Gastroesophageal sphincter (tissue), 4 donors: ENCODE data around the gene SUN2. TPM values are rescaled to one million over a fixed set of nuclear protein-coding genes. Genes with fewer than 3 reads are reported as not detected.

Source experiments
- small RNA-seq, 4 donors: library from RNA; depleted of rRNA; stranded (forward); fragments of <200 nt; gene quantifications; one replicate each; pipeline ENCODE3, GENCODE V24; 2016
- total RNA-seq, 4 donors: library from RNA; depleted of rRNA; stranded (reverse); fragments of >200 nt; gene quantifications; one replicate each; pipeline ENCODE4 v1.1.0, GENCODE V29; 2016

The SUN2 gene
- total RNA-seq, 4 donors from 2014 or later = 339 to 594 (median 409) TPM

Small RNA genes lying within 50 kb of the gene (small RNA-seq; reads per million reads assigned to genes)
- gene AL021707.8 = 0 reads per million in 4 donors

Other genes with a start within 250 kb of the SUN2 start
- 100 to 1,000 TPM; 323 to 610 (median 490) TPM for gene DDX17, start 249.7 kb downstream of the SUN2 start, total RNA-seq
- 1 to 10 TPM; 1.7 to 5.0 (median 2.2) TPM for gene DMC1, start 185.8 kb downstream of the SUN2 start, total RNA-seq
- 1 to 10 TPM in 1 of 4 donors, under 1 TPM in 3; 0.07 to 1.2 (median 0.60) TPM for gene FAM227A, start 99.6 kb downstream of the SUN2 start, total RNA-seq
- gene CBY1, start 99.4 kb downstream of the SUN2 start, total RNA-seq = 10 to 100 TPM; 21.0 to 46.6 (median 31.7) TPM
- gene TOMM22, start 74.0 kb downstream of the SUN2 start, total RNA-seq = 10 to 100 TPM; 29.6 to 41.2 (median 32.2) TPM
- gene JOSD1, start 55.1 kb downstream of the SUN2 start, total RNA-seq = 10 to 100 TPM; 47.5 to 67.0 (median 64.6) TPM
- gene GTPBP1, start 50.1 kb downstream of the SUN2 start, total RNA-seq = 10 to 100 TPM; 46.9 to 63.0 (median 51.6) TPM
- 10 to 100 TPM in 3 of 4 donors, 1 to 10 TPM in 1; 10.0 to 16.1 (median 14.6) TPM for gene DNAL4, start 38.1 kb upstream of the SUN2 start, total RNA-seq
- 10 to 100 TPM in 3 of 4 donors, 1 to 10 TPM in 1; 7.9 to 21.7 (median 12.5) TPM for gene NPTXR, start 88.0 kb upstream of the SUN2 start, total RNA-seq
- gene CBX6, start 116.2 kb upstream of the SUN2 start, total RNA-seq = 100 to 1,000 TPM in 2 of 4 donors, 10 to 100 TPM in 2; 77.3 to 187 (median 105) TPM
- 1 to 10 TPM in 1 of 4 donors, under 1 TPM in 1, not detected in 2; 0.35 to 4.4 TPM for gene APOBEC3A, start 201.6 kb upstream of the SUN2 start, total RNA-seq
- not detected for gene APOBEC3B, start 226.3 kb upstream of the SUN2 start, total RNA-seq